Measurements from ENCODE around the gene LHFPL2. TPM values are rescaled to one million over a fixed set of nuclear protein-coding genes. Genes with fewer than 3 reads are reported as not detected.

The LHFPL2 gene
- polyA plus RNA-seq, 1 donor from 2014 or later: 9.1 TPM

GRCh38 chr5:78497573-78498533 lies 150.7 kb downstream of the LHFPL2 start:
- Mint-ChIP-seq H3K4me3 (peak overlapping the region in 2 of 4 donors; percentile 64 to 70), H3K4me1 (peaks cover 6 to 36% (median 30%) of the 10 kb centered on the region in 3 donors), H3K27me3 (peaks cover under 1% of the 10 kb centered on the region), H3K9me3 (no peaks in the 10 kb centered on the region), H3K27ac (peak overlapping the region in 1 of 3 donors; percentile 47), H3K36me3 (peaks cover 2% of the 10 kb centered on the region)

GRCh38 chr5:78496373-78496772 lies 152.2 kb downstream of the LHFPL2 start:
- H3K4me1 Mint-ChIP-seq: peaks cover 6 to 26% (median 26%) of the 10 kb centered on the region in 3 donors
- no peaks in the 10 kb centered on the region for H3K9me3 Mint-ChIP-seq
- peaks cover 2% of the 10 kb centered on the region for H3K36me3 Mint-ChIP-seq
- H3K27me3 Mint-ChIP-seq: no peaks in the 10 kb centered on the region
- H3K27ac Mint-ChIP-seq: no peak overlapping the region
- H3K4me3 Mint-ChIP-seq: no peak overlapping the region

DNA sequence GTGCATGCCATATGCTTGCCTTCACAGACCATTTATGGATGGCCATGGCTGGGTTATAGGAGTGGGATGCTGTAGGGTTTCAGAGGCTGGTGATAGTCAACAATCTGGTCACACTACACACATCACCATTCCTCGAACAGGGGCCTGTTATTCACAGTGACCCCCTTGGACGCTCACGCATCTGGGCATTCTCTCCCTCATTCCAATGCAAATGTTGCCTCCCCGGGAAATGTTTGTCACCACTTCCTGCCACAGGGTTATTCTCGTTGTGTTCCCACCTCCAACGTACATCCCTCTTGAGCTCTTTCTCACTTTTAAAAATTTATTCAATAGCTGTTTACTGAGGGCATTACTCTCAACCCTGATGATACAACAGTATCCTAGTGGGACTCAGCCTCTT lies 152.8 kb downstream of the LHFPL2 start:
- H3K36me3 Mint-ChIP-seq: peaks cover 2% of the 10 kb centered on the region
- no peak overlapping the region for H3K4me3 Mint-ChIP-seq
- H3K27me3 Mint-ChIP-seq: no peaks in the 10 kb centered on the region
- H3K9me3 Mint-ChIP-seq: no peaks in the 10 kb centered on the region
- H3K4me1 Mint-ChIP-seq: peaks cover 6 to 26% (median 26%) of the 10 kb centered on the region in 3 donors
- no peak overlapping the region for H3K27ac Mint-ChIP-seq

DNA sequence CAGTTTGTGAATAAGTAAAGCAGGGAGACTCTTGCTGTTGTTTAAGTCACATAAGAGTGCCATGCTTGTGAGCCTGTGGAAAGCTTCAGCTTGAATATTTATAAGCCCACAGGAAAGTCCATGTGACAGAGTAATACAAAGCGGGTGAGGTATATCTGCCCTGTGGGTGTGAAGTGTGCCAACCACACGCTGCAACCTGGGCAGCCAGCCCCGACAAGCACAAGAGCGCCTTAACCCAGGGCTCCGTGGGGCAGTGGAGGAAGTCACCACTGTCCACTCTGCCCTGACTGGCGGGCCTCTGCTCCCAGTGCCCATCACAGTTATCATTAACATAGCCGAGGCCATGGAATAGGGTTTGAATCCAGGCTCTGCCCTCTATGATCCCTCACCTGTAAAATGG lies 155.9 kb downstream of the LHFPL2 start:
- Mint-ChIP-seq H3K4me1 (peaks cover 0 to 12% (median 9%) of the 10 kb centered on the region in 3 donors), H3K9me3 (no peaks in the 10 kb centered on the region)

GRCh38 chr5:78492224-78492623 lies 156.3 kb downstream of the LHFPL2 start:
- Mint-ChIP-seq H3K27me3 (no peaks in the 10 kb centered on the region), H3K9me3 (no peaks in the 10 kb centered on the region), H3K4me3 (no peak overlapping the region), H3K27ac (no peak overlapping the region), H3K36me3 (peaks cover 5% of the 10 kb centered on the region), H3K4me1 (peaks cover 0 to 8% (median 5%) of the 10 kb centered on the region in 3 donors)

More for the DNA sequence above, 155.9 kb downstream of the LHFPL2 start:
- Mint-ChIP-seq H3K27me3 (no peaks in the 10 kb centered on the region), H3K4me3 (no peak overlapping the region), H3K36me3 (peaks cover 3% of the 10 kb centered on the region), H3K27ac (no peak overlapping the region)

DNA sequence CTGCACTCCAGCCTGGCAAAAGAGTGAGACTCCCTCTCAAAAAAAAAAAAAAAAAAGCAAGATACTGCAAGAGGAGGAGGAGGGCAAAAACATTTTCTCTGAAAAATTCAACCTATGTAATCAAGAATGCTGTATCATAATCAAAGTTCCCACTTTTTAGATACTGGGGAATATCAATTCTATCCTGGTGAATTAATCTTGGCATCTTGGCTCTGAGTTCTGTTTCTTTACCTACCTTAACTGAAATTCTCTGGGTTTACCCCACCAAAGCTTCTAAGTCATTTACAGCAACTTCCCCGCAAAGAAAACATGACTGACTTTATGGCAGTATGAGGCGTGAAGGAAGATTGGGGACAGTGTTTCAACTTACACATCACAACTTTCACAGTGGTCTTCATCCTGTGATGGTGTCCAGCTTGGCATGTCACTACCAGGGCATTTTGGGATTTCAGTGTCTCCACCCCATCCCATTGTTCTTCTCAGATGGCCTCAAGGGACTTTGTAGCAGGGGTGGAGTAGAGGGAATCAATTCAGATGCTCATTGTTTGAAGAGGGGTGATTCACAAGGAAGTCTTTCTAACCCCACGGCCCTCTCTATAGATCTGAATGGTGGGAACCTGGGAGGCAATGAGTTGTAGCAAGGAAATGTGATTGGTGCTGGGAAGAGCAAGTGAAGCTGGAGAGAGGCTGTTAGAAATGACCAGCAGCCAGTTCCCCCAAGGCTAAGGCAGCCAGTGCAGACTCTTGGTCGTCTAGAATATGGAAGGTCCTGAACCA lies 157.7 kb downstream of the LHFPL2 start:
- H3K36me3 Mint-ChIP-seq: peaks cover 5% of the 10 kb centered on the region
- no peak overlapping the region for H3K4me3 Mint-ChIP-seq

DNA sequence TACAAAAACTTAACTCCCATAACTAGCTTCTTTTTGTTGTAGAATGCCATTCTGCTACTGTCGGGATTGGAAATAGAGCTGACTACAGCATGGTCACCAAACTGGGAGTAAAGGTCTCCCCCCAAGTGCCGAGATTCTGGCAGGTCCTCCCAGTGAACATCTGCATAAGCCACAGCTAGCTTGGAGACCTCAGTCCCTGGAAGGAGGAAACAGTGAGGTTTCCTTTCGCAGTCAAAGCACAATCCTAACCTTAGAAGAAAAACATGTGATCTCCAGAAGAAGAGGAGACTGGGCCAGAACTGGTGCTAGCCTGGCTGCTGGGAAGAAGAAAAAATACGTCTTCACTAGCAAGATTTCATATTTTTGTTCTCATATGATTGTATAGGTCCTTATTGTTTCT lies 160.7 kb downstream of the LHFPL2 start:
- Mint-ChIP-seq H3K9me3 (no peaks in the 10 kb centered on the region), H3K36me3 (peaks cover 5% of the 10 kb centered on the region), H3K4me3 (no peak overlapping the region), H3K27me3 (no peaks in the 10 kb centered on the region), H3K4me1 (peaks cover 9 to 20% (median 11%) of the 10 kb centered on the region in 3 donors), H3K27ac (peak overlapping the region in 1 of 3 donors; percentile 86)

More for the DNA sequence above, 157.7 kb downstream of the LHFPL2 start:
- Mint-ChIP-seq H3K27ac (peak overlapping the region in 1 of 3 donors; percentile 82), H3K4me1 (peaks cover 0 to 2% (median 0%) of the 10 kb centered on the region in 3 donors), H3K27me3 (no peaks in the 10 kb centered on the region), H3K9me3 (no peaks in the 10 kb centered on the region)

GRCh38 chr5:78486218-78486617 lies 162.4 kb downstream of the LHFPL2 start:
- Mint-ChIP-seq H3K36me3 (peaks cover 5% of the 10 kb centered on the region), H3K4me1 (peaks cover 9 to 22% (median 11%) of the 10 kb centered on the region in 3 donors), H3K27ac (no peak overlapping the region), H3K27me3 (no peaks in the 10 kb centered on the region), H3K9me3 (no peaks in the 10 kb centered on the region), H3K4me3 (no peak overlapping the region)

GRCh38 chr5:78483809-78484521 lies 164.6 kb downstream of the LHFPL2 start:
- H3K4me3 Mint-ChIP-seq: peak overlapping the region in 1 of 4 donors; percentile 57
- peaks cover 5% of the 10 kb centered on the region for H3K36me3 Mint-ChIP-seq
- H3K27me3 Mint-ChIP-seq: no peaks in the 10 kb centered on the region
- peak overlapping the region in 2 of 3 donors; percentile 72 to 86 for H3K27ac Mint-ChIP-seq
- H3K4me1 Mint-ChIP-seq: peaks cover 9 to 22% (median 11%) of the 10 kb centered on the region in 3 donors
- H3K9me3 Mint-ChIP-seq: no peaks in the 10 kb centered on the region

DNA sequence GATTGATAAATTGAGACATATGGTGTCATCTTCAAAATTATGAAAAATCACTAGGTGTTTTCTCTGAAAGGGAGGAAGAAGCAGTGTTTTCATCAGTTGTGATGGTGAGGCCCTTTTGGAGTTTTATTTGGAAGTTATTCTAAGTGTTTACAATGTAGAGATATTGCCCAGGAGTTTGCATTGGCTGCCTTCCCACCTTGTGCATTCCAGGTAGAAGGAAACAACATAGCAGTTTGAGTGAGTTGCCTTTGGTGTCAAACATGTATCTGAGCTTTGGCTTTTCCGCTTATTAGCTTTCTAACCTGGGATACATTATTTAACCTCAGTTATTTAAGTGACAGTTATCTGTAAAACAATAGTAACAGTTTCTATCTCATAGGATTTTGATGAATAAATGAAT lies 165.6 kb downstream of the LHFPL2 start:
- peaks cover 2% of the 10 kb centered on the region for H3K36me3 Mint-ChIP-seq
- no peaks in the 10 kb centered on the region for H3K27me3 Mint-ChIP-seq

GRCh38 chr5:78476795-78477194 lies 171.8 kb downstream of the LHFPL2 start:
- Mint-ChIP-seq H3K4me3 (no peak overlapping the region), H3K9me3 (no peaks in the 10 kb centered on the region), H3K4me1 (no peaks in the 10 kb centered on the region), H3K27ac (no peak overlapping the region), H3K36me3 (peaks cover 3% of the 10 kb centered on the region), H3K27me3 (no peaks in the 10 kb centered on the region)

More for the DNA sequence above, 165.6 kb downstream of the LHFPL2 start:
- H3K27ac Mint-ChIP-seq: peak overlapping the region in 1 of 3 donors; percentile 68
- no peaks in the 10 kb centered on the region for H3K9me3 Mint-ChIP-seq
- no peak overlapping the region for H3K4me3 Mint-ChIP-seq
- peaks cover 9 to 22% (median 11%) of the 10 kb centered on the region in 3 donors for H3K4me1 Mint-ChIP-seq

DNA sequence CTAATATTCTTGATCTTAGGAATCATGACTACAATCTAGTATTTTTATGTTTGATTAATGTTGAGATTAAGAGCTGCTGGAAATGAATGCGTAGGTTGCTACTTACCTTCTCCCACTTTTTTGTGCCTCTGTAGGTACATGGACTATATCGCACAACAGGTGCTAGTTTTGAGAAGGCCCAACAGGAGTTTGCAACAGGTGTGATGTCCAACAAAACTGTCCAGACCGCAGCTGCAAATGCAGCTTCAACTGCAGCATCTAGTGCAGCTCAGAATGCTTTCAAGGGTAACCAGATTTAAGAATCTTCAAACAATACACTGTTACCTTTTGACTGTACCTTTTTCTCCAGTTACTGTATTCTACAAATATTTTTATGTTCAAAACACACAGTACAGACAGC lies 173.2 kb downstream of the LHFPL2 start:
- no peaks in the 10 kb centered on the region for H3K27me3 Mint-ChIP-seq
- no peak overlapping the region for H3K4me3 Mint-ChIP-seq
- H3K36me3 Mint-ChIP-seq: peaks cover 3% of the 10 kb centered on the region
- H3K9me3 Mint-ChIP-seq: no peaks in the 10 kb centered on the region
- no peaks in the 10 kb centered on the region for H3K4me1 Mint-ChIP-seq
- H3K27ac Mint-ChIP-seq: no peak overlapping the region

DNA sequence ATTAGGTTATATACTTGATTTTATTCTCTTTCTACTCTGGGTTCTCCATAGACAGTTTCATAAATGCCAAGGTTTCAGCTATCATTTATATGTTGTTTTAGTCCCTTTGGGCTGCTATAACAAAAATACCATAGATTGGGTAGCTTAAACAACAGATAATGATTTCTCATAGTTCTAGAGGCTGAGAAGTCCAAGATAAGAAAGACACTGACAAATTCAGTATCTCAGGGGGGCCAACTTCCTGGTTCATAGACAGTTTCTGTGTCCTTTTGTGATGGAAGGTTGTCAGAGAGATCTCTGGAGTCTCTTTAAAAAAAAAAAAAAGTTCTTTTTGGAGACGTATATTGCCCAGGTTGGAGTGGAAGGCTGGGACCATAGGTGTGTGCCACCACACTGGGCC lies 174.8 kb downstream of the LHFPL2 start:
- no peaks in the 10 kb centered on the region for H3K27me3 Mint-ChIP-seq
- H3K36me3 Mint-ChIP-seq: peaks cover 3% of the 10 kb centered on the region
- no peaks in the 10 kb centered on the region for H3K4me1 Mint-ChIP-seq
- H3K9me3 Mint-ChIP-seq: no peaks in the 10 kb centered on the region
- H3K4me3 Mint-ChIP-seq: no peak overlapping the region
- H3K27ac Mint-ChIP-seq: no peak overlapping the region

DNA sequence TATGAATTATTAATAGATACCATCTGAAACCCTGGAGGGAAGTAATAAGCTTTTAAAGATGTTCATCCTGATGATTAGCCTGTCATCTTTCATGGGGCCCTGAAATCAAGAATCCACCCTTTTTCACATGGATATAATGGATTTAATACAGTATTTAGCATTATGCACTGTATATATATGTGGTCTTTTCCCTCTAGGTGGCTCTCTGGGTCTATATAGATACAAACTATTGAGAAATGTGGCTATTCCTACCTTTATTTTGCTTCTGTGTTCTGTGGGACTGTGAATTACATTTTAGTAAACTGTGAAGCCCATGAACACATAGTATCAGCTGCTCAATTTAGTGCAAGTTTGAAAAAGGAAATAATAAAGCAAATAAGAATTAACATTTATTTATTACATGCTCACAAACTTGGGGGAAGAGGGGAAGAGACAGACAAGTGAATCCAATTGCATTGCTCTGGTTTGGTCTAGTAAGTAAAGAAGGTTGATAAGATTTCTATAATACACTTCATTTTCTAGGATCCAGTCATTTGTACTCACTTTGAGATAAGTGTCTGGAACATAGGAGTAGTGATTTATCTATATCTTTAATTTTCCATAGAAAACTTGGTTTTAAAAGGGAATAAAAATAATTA lies 176.0 kb downstream of the LHFPL2 start:
- Mint-ChIP-seq H3K27me3 (no peaks in the 10 kb centered on the region), H3K4me3 (no peak overlapping the region)

More for the DNA sequence above, 176.0 kb downstream of the LHFPL2 start:
- peaks cover 3% of the 10 kb centered on the region for H3K36me3 Mint-ChIP-seq
- no peak overlapping the region for H3K27ac Mint-ChIP-seq
- peaks cover 0 to 4% (median 3%) of the 10 kb centered on the region in 3 donors for H3K4me1 Mint-ChIP-seq
- H3K9me3 Mint-ChIP-seq: no peaks in the 10 kb centered on the region
